ENCODE measurements around the gene CPXM2.

- TF ChIP-seq CTCF (conservative IDR thresholded peaks at IDR 0.05; ENCODE audit: low read length) (no peak), EZH2phosphoT487 (IDR thresholded peaks at IDR 0.05; ENCODE audit: borderline replicate concordance, low read depth, low read length) (no peak)
Measured at GRCh38 chr10:123781324-123781900, 110.2 kb downstream of the CPXM2 start.

All from OCI-LY7 (cell line).